HEK293 (cell line): ENCODE results near the gene CHSY1.

Experiments used
- CTCF ChIA-PET: fragments of 350-600 bp; formaldehyde crosslinking; extraction: SDS; loops from one replicate; lab custom pipeline; 2021; ENCODE audit warnings: antibody characterized with exemption; lab: Yijun Ruan, JAX
- POLR2A ChIA-PET: fragments of 300-600 bp; formaldehyde crosslinking; extraction: SDS; loops from one replicate; lab custom pipeline; 2020; ENCODE audit warnings: antibody characterized with exemption, inconsistent platforms; lab: Yijun Ruan, JAX
- H3K27ac ChIP-seq: fragments of 200-500 bp; sonication (Bioruptor generic); 2 replicates; pipeline ENCODE4 v1.5.1; 2014; ENCODE audit warnings: low read depth, low read length, control low read depth, inconsistent platforms; ENCODE audit errors: extremely low read depth
- H3K36me3 ChIP-seq, 2 experiments: fragments of 200-500 bp in 1 of 2; sonication (Bioruptor generic) in 1 of 2; 1 replicate in 1 of 2; 2 replicates in 1 of 2; pipeline ENCODE4 v1.5.1; 2014 to 2017; ENCODE audit warnings: inconsistent platforms in 2 of 2, low read length in 2 of 2; ENCODE audit not compliant: control insufficient read depth in 2 of 2, insufficient read depth in 1 of 2
- H3K4me1 ChIP-seq: fragments of 200-500 bp; sonication (Bioruptor generic); 2 replicates; pipeline ENCODE4 v1.5.1; 2014; ENCODE audit warnings: mild to moderate bottlenecking, low read length, inconsistent platforms; ENCODE audit not compliant: control insufficient read depth, insufficient read depth
- H3K4me3 ChIP-seq: 2 replicates; pipeline ENCODE4 v1.5.1; 2011; ENCODE audit warnings: low read depth, mild to moderate bottlenecking, control low read depth, low read length, moderate library complexity
- H3K9me3 ChIP-seq: fragments of 200-500 bp; sonication (Bioruptor generic); 2 replicates; pipeline ENCODE4 v1.5.1; 2014; ENCODE audit warnings: low read depth, low read length, inconsistent platforms; ENCODE audit not compliant: control insufficient read depth, insufficient read depth
- BCL11B ChIP-seq: fragments of 450-650 bp; formaldehyde crosslinking; IDR thresholded peaks from 2 replicates; pipeline ENCODE4 v1.5.1; 2016; ENCODE audit warnings: low read depth, missing biosample characterization, missing genetic modification characterization
- GLIS1 ChIP-seq: fragments of 450-650 bp; formaldehyde crosslinking; IDR thresholded peaks from 2 replicates; pipeline ENCODE4 v1.5.1; 2016; ENCODE audit warnings: missing biosample characterization, missing genetic modification characterization
- HOXC10 ChIP-seq: sonication (generic); formaldehyde crosslinking; IDR thresholded peaks from 2 replicates; pipeline ENCODE4 v1.8.1; 2023; ENCODE audit warnings: mild to moderate bottlenecking, missing genetic modification reagents
- MYNN ChIP-seq: fragments of 450-650 bp; formaldehyde crosslinking; IDR thresholded peaks from 2 replicates; pipeline ENCODE4 v1.5.1; 2016; ENCODE audit warnings: missing biosample characterization, missing genetic modification characterization, borderline replicate concordance
- PBX3 ChIP-seq: sonication (generic); formaldehyde crosslinking; IDR thresholded peaks from 2 replicates; pipeline ENCODE4 v1.8.1; 2022; ENCODE audit warnings: mild to moderate bottlenecking, moderate library complexity, missing genetic modification reagents
- PRDM1 ChIP-seq: fragments of 450-650 bp; formaldehyde crosslinking; IDR thresholded peaks from 2 replicates; pipeline ENCODE4; 2016; ENCODE audit warnings: missing biosample characterization, missing genetic modification characterization
- REPIN1 ChIP-seq: fragments of 450-650 bp; formaldehyde crosslinking; IDR thresholded peaks from 2 replicates; pipeline ENCODE4 v1.5.1; 2017; ENCODE audit warnings: missing biosample characterization, missing genetic modification characterization, low read depth
- ZBTB20 ChIP-seq: fragments of 450-650 bp; formaldehyde crosslinking; IDR thresholded peaks from 2 replicates; pipeline ENCODE4 v1.5.1; 2016; ENCODE audit warnings: missing biosample characterization, missing genetic modification characterization
- ZEB2 ChIP-seq: fragments of 450-650 bp; formaldehyde crosslinking; IDR thresholded peaks from 2 replicates; pipeline ENCODE4 v1.5.1; 2016; ENCODE audit warnings: missing biosample characterization, missing genetic modification characterization
- ZNF169 ChIP-seq: fragments of 450-650 bp; formaldehyde crosslinking; IDR thresholded peaks from 2 replicates; pipeline ENCODE4 v1.5.1; 2016; ENCODE audit warnings: missing biosample characterization, missing genetic modification characterization
- ZNF174 ChIP-seq: fragments of 450-650 bp; formaldehyde crosslinking; IDR thresholded peaks from 2 replicates; pipeline ENCODE4 v1.5.0; 2017; ENCODE audit warnings: missing biosample characterization, mild to moderate bottlenecking, missing genetic modification characterization
- ZNF214 ChIP-seq: fragments of 450-650 bp; formaldehyde crosslinking; IDR thresholded peaks from 2 replicates; pipeline ENCODE4 v1.5.1; 2017; ENCODE audit warnings: missing biosample characterization, mild to moderate bottlenecking, missing genetic modification characterization, borderline replicate concordance
- ZNF248 ChIP-seq: fragments of 450-650 bp; formaldehyde crosslinking; IDR thresholded peaks from 2 replicates; pipeline ENCODE4 v1.5.1; 2017; ENCODE audit warnings: missing biosample characterization, missing genetic modification characterization
- ZNF354C ChIP-seq: fragments of 450-650 bp; formaldehyde crosslinking; IDR thresholded peaks from 2 replicates; pipeline ENCODE4 v1.5.1; 2016; ENCODE audit warnings: missing biosample characterization, missing genetic modification characterization, low read depth, borderline replicate concordance
- ZNF513 ChIP-seq: fragments of 450-650 bp; IDR thresholded peaks from 2 replicates; pipeline ENCODE4 v1.5.1; 2018; ENCODE audit warnings: missing biosample characterization, missing genetic modification characterization
- ZNF544 ChIP-seq: fragments of 450-650 bp; formaldehyde crosslinking; IDR thresholded peaks from 2 replicates; pipeline ENCODE4 v1.5.0; 2017; ENCODE audit warnings: missing biosample characterization, missing genetic modification characterization
- ZNF623 ChIP-seq: fragments of 450-650 bp; formaldehyde crosslinking; IDR thresholded peaks from 2 replicates; pipeline ENCODE4 v1.5.1; 2016; ENCODE audit warnings: missing biosample characterization, missing genetic modification characterization
- ZNF677 ChIP-seq: fragments of 450-650 bp; IDR thresholded peaks from 2 replicates; pipeline ENCODE4 v1.5.0; 2018; ENCODE audit warnings: missing biosample characterization, mild to moderate bottlenecking, missing genetic modification characterization, moderate library complexity
- ZNF785 ChIP-seq: fragments of 450-650 bp; formaldehyde crosslinking; IDR thresholded peaks from 2 replicates; pipeline ENCODE4 v1.5.1; 2016; ENCODE audit warnings: missing biosample characterization, missing genetic modification characterization
- ZSCAN23 ChIP-seq: fragments of 450-650 bp; formaldehyde crosslinking; IDR thresholded peaks from 2 replicates; pipeline ENCODE4 v1.5.1; 2016; ENCODE audit warnings: missing biosample characterization, missing genetic modification characterization
- TF ChIP-seq, protein P1 (sequence below): fragments of 450-650 bp; formaldehyde crosslinking; IDR thresholded peaks from 2 replicates; pipeline ENCODE4 v1.5.1; 2016; ENCODE audit warnings: missing biosample characterization, missing genetic modification characterization
- TF ChIP-seq, protein P2 (sequence below): fragments of 450-650 bp; formaldehyde crosslinking; IDR thresholded peaks from 2 replicates; pipeline ENCODE4 v1.5.1; 2016; ENCODE audit warnings: missing biosample characterization, missing genetic modification characterization
- TF ChIP-seq, protein P3 (sequence below): fragments of 450-650 bp; formaldehyde crosslinking; IDR thresholded peaks from 2 replicates; pipeline ENCODE4 v1.5.1; 2016; ENCODE audit warnings: missing biosample characterization, missing genetic modification characterization, low read depth
- TF ChIP-seq, protein P4 (sequence below): fragments of 450-650 bp; formaldehyde crosslinking; IDR thresholded peaks from 2 replicates; pipeline ENCODE4 v1.5.1; 2016; ENCODE audit warnings: missing biosample characterization, missing genetic modification characterization

Gene CHSY1

DNA sequence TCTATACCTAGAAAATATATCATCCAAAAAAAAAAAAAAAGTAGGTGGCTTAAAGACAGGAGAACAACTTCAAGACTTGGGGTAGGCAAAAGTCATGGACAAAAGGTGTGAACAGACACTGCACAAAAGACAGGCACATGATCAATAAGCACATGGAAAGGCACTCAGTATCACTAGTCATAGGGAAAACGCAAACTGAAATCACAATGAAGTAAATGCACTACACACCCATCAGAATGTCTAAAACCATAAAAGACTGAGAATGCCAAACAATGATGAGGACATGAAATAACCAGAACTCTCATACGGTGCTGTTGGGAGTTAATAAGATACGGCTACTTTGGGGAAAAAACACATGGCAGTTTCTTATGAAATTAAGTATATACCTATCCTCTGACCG is 40.0 kb downstream of the CHSY1 start (continued):
- TF ChIP-seq ZNF248 (tag by site-specific recombination) (no peak), ZNF677 (tag by site-specific recombination) (no peak), ZNF623 (tag by site-specific recombination) (no peak), ZSCAN23 (no peak)
- TF ChIP-seq, protein P1, sequence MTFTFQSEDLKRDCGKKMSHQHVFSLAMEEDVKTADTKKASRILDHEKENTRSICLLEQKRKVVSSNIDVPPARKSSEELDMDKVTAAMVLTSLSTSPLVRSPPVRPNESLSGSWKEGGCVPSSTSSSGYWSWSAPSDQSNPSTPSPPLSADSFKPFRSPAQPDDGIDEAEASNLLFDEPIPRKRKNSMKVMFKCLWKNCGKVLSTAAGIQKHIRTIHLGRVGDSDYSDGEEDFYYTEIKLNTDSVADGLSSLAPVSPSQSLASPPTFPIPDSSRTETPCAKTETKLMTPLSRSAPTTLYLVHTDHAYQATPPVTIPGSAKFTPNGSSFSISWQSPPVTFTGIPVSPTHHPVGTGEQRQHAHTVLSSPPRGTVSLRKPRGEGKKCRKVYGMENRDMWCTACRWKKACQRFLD = no peak
- TF ChIP-seq, all 188 proteins: peak for 0

DNA sequence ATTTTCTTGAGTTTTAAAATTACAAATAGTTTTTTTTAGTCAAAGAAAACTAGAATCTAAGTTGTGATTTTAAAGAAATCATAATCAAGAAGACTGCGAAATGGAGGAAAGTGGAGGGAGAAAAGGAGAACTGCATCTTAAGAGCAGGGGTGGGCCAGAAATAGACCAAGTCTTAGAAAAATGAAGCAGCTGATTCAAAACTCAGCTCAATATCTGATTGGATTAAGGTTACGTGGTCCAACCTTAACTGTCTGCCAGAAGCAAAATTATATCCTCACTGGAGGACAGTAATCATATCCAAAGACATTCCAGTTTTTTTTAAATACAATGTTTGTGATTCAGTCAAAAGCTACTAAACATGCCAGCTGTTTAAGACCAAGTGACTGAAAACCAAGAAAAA is 41.4 kb downstream of the CHSY1 start:
- Histone ChIP-seq H3K4me1 (peaks cover 37% of the 10 kb centered on the region), H3K36me3 (no peaks in the 10 kb centered on the region; a peak in 1 of 3 replicates), H3K27ac (no peak overlapping the region), H3K4me3 (no peak overlapping the region), H3K9me3 (no peaks in the 10 kb centered on the region)
- ChIA-PET CTCF (interaction anchor here (0.6 to 0.9 kb wide), 2 partner anchors 10 to 191 kb away, joined by 3 to 4 read pairs; no protein-coding TSS in a partner anchor), POLR2A (interaction anchor here (0.6 to 0.8 kb wide), 2 partner anchors 9 to 42 kb away, joined by 3 read pairs; partner anchors contain the start of gene CHSY1)
- TF ChIP-seq, protein P2, sequence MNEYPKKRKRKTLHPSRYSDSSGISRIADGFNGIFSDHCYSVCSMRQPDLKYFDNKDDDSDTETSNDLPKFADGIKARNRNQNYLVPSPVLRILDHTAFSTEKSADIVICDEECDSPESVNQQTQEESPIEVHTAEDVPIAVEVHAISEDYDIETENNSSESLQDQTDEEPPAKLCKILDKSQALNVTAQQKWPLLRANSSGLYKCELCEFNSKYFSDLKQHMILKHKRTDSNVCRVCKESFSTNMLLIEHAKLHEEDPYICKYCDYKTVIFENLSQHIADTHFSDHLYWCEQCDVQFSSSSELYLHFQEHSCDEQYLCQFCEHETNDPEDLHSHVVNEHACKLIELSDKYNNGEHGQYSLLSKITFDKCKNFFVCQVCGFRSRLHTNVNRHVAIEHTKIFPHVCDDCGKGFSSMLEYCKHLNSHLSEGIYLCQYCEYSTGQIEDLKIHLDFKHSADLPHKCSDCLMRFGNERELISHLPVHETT = no peak
- TF ChIP-seq ZEB2 (tag by site-specific recombination) (no peak), PBX3 (CRISPR knock-in tag) (no peak), HOXC10 (CRISPR knock-in tag) (no peak), ZNF174 (tag by site-specific recombination) (no peak), PRDM1 (no peak), ZNF214 (tag by site-specific recombination) (no peak), ZNF785 (tag by site-specific recombination) (no peak), ZNF623 (tag by site-specific recombination) (no peak), ZNF169 (tag by site-specific recombination) (no peak), ZBTB20 (tag by site-specific recombination) (no peak), ZNF544 (no peak), GLIS1 (no peak), MYNN (tag by site-specific recombination) (no peak), REPIN1 (no peak), ZNF354C (tag by site-specific recombination) (no peak), BCL11B (tag by site-specific recombination) (no peak), ZNF513 (tag by site-specific recombination) (no peak)
- TF ChIP-seq, protein P3, sequence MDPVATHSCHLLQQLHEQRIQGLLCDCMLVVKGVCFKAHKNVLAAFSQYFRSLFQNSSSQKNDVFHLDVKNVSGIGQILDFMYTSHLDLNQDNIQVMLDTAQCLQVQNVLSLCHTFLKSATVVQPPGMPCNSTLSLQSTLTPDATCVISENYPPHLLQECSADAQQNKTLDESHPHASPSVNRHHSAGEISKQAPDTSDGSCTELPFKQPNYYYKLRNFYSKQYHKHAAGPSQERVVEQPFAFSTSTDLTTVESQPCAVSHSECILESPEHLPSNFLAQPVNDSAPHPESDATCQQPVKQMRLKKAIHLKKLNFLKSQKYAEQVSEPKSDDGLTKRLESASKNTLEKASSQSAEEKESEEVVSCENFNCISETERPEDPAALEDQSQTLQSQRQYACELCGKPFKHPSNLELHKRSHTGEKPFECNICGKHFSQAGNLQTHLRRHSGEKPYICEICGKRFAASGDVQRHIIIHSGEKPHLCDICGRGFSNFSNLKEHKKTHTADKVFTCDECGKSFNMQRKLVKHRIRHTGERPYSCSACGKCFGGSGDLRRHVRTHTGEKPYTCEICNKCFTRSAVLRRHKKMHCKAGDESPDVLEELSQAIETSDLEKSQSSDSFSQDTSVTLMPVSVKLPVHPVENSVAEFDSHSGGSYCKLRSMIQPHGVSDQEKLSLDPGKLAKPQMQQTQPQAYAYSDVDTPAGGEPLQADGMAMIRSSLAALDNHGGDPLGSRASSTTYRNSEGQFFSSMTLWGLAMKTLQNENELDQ = no peak
- TF ChIP-seq, protein P4, sequence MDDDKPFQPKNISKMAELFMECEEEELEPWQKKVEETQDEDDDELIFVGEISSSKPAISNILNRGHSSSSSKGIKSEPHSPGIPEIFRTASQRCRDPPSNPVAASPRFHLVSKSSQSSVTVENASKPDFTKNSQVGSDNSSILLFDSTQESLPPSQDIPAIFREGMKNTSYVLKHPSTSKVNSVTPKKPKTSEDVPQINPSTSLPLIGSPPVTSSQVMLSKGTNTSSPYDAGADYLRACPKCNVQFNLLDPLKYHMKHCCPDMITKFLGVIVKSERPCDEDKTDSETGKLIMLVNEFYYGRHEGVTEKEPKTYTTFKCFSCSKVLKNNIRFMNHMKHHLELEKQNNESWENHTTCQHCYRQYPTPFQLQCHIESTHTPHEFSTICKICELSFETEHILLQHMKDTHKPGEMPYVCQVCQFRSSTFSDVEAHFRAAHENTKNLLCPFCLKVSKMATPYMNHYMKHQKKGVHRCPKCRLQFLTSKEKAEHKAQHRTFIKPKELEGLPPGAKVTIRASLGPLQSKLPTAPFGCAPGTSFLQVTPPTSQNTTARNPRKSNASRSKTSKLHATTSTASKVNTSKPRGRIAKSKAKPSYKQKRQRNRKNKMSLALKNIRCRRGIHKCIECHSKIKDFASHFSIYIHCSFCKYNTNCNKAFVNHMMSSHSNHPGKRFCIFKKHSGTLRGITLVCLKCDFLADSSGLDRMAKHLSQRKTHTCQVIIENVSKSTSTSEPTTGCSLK (tag by site-specific recombination) = no peak
